Thymus (tissue), 11 donors: ENCODE results near the gene VILL. TPM values are rescaled to one million over a fixed set of nuclear protein-coding genes. Genes with fewer than 3 reads are reported as not detected.
"Not testable (repeated sequence)": the region's sequence is repeated elsewhere in the genome, so short reads cannot be mapped to it uniquely, and the experiment has no call there.

Experiments
- DNase-seq, 9 donors: peaks; one replicate each; pipeline ENCODE4 v3.0.0-alpha.2; 2013; ENCODE audit warnings: low spot score in 9 of 9, low read depth in 6 of 9, missing footprints in 1 of 9
- H3K27ac ChIP-seq, 2 donors: one replicate each; pipeline ENCODE4 v1.5.1; 2013; ENCODE audit warnings: control low read depth in 1 of 2, low read depth in 1 of 2, low read length in 1 of 2, mild to moderate bottlenecking in 1 of 2, moderate library complexity in 1 of 2
- H3K27me3 ChIP-seq, 2 donors: one replicate each; pipeline ENCODE4 v1.5.1; 2013; ENCODE audit warnings: low read length in 1 of 2; ENCODE audit not compliant: control insufficient read depth in 2 of 2, insufficient read depth in 1 of 2
- H3K36me3 ChIP-seq, 2 donors: one replicate each; pipeline ENCODE4 v1.5.1; 2013; ENCODE audit warnings: low read length in 1 of 2, mild to moderate bottlenecking in 1 of 2, moderate library complexity in 1 of 2; ENCODE audit not compliant: control insufficient read depth in 2 of 2, insufficient read depth in 2 of 2
- H3K4me1 ChIP-seq, 2 donors: one replicate each; pipeline ENCODE4 v1.5.1; 2013; ENCODE audit warnings: low read length in 2 of 2; ENCODE audit not compliant: control insufficient read depth in 2 of 2, insufficient read depth in 2 of 2
- H3K4me3 ChIP-seq, 2 donors: one replicate each; pipeline ENCODE4 v1.5.1; 2013; ENCODE audit warnings: low read length in 2 of 2, control low read depth in 1 of 2, mild to moderate bottlenecking in 1 of 2
- H3K9me3 ChIP-seq, 2 donors: one replicate each; pipeline ENCODE4 v1.5.1; 2013; ENCODE audit warnings: low read length in 1 of 2, mild to moderate bottlenecking in 1 of 2; ENCODE audit not compliant: control insufficient read depth in 2 of 2, insufficient read depth in 1 of 2
- WGBS: extraction: QIAGEN DNeasy Blood & Tissue Kit; methylation state at CpG from one replicate; pipeline ENCODE4 v1.1.7; 2013; 5-methylcytosine and 5-hydroxymethylcytosine counted together
- polyA plus RNA-seq: library from polyadenylated mRNA; stranded (reverse); fragments of 200-250 nt; gene quantifications from one replicate; pipeline ENCODE4 v1.2.3, GENCODE V29; 2013
- total RNA-seq: library from RNA; stranded (reverse); fragments of 120-200 nt; gene quantifications from one replicate; pipeline ENCODE4 v1.2.4, GENCODE V29; 2013
- donor health status: healthy.

The VILL gene
- total and polyA plus RNA-seq, 2 donors: 13.0 to 24.5 TPM

- not testable (repeated sequence) for H3K9me3 ChIP-seq, H3K4me1 ChIP-seq, H3K36me3 ChIP-seq, H3K27ac ChIP-seq, H3K27me3 ChIP-seq, H3K4me3 ChIP-seq, DNase-seq
- 98% methylated on average over 10 of the region's 10 CpGs for WGBS
These were observed 2.2 kb upstream of the VILL start for GRCh38 chr3:37988376-37988775.

- H3K9me3 ChIP-seq: no peaks in the 10 kb centered on the region
- no peak overlapping the region for H3K27ac ChIP-seq
- peaks cover 0 to 12% of the 10 kb centered on the region in 2 donors for H3K4me1 ChIP-seq
- no peaks in the 10 kb centered on the region for H3K36me3 ChIP-seq
- DNase-seq: no peak
- no peak overlapping the region for H3K4me3 ChIP-seq
- 93% methylated on average over 15 of the region's 15 CpGs for WGBS
- H3K27me3 ChIP-seq: no peaks in the 10 kb centered on the region
These were observed 1.6 kb upstream of the VILL start for GRCh38 chr3:37988931-37989525.

GRCh38 chr3:37989821-37990480, 635 bp upstream of the VILL start:
- 94% methylated on average over 7 of the region's 7 CpGs for WGBS
- no peaks in the 10 kb centered on the region for H3K36me3 ChIP-seq
- DNase-seq: no peak
- H3K9me3 ChIP-seq: no peaks in the 10 kb centered on the region
- no peak overlapping the region for H3K4me3 ChIP-seq
- no peak overlapping the region for H3K27ac ChIP-seq
- peaks cover 2 to 12% of the 10 kb centered on the region in 2 donors for H3K4me1 ChIP-seq
- H3K27me3 ChIP-seq: no peaks in the 10 kb centered on the region

GRCh38 chr3:37991109-37991508, 523 bp downstream of the VILL start:
- Histone ChIP-seq H3K27ac (no peak overlapping the region), H3K4me3 (no peak overlapping the region), H3K27me3 (no peaks in the 10 kb centered on the region), H3K4me1 (peaks cover 5 to 22% of the 10 kb centered on the region in 2 donors), H3K9me3 (no peaks in the 10 kb centered on the region), H3K36me3 (peaks cover under 1 to 6% of the 10 kb centered on the region in 2 donors)
- no peak for DNase-seq
- 89% methylated on average over 6 of the region's 6 CpGs for WGBS

DNA sequence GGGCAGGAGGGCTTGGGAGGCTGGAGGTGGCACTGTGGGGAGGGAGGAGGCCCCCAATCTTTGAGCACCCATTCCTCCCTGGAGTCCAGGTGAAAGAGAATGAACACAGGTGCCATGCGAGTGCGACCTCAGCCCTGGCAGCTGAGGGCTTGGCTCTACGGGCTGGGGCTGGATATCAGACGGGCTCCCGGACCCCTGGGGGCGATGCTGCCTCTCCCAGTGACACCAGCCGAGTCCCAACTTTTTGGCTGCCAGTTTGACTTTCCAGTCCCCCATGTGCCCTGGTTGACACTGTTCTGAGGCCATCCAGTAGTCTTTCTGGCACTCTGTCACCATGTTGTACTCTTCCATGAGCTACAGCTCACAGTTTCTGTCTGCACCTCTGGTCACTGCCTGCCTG, 1.2 kb downstream of the VILL start:
- H3K27me3 ChIP-seq: no peaks in the 10 kb centered on the region
- no peak overlapping the region for H3K27ac ChIP-seq
- DNase-seq: no peak
- no peaks in the 10 kb centered on the region for H3K9me3 ChIP-seq
- WGBS: 95% methylated on average over 7 of the region's 7 CpGs
- H3K4me1 ChIP-seq: peaks cover 7 to 25% of the 10 kb centered on the region in 2 donors
- H3K36me3 ChIP-seq: peaks cover 6 to 11% of the 10 kb centered on the region in 2 donors
- no peak overlapping the region for H3K4me3 ChIP-seq

DNA sequence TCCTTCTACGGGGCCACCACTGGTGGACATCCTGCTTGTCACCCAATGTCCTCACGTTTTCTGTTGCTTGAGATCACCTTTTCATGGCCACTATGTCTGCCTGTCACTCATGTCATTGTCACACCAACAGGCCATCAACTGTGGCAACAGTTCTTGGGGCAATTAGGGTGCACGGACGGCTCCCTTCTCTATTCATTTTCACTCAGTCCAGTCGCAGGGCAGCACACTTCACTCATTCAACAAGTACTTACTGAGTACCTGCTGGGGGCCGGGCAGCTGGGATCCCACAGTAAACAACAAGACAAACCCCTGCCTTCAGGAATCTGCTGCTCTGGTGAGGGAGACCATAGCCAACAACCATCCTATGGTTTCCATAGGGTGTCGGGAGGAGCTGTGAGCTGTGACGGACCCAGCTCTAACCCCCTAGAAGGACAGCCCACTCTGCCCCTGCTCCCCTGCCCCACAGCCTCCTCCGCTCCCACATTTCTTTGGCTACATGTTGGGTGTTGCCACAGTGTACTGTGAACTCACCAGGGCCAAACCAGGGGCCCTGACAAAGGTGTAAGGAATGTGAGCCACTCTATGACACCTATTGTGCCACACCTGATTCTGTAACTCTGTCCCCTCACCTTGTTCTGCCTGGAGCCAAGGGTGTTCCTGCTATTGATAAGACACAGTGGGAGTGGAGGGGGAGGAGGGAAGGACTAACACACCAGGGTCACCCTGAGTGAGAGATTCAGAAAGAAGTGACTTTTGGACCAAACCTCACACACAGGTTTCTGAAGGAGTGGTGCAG, 1.9 kb downstream of the VILL start:
- Histone ChIP-seq H3K27me3 (no peaks in the 10 kb centered on the region), H3K27ac (no peak overlapping the region), H3K4me3 (no peak overlapping the region), H3K4me1 (peaks cover 7 to 26% of the 10 kb centered on the region in 2 donors), H3K9me3 (no peaks in the 10 kb centered on the region), H3K36me3 (peaks cover 12% of the 10 kb centered on the region in 2 donors)
- WGBS: 97% methylated on average over 9 of the region's 9 CpGs
- DNase-seq: no peak

- Histone ChIP-seq H3K27me3 (no peaks in the 10 kb centered on the region), H3K27ac (no peak overlapping the region), H3K36me3 (peaks cover 17 to 18% of the 10 kb centered on the region in 2 donors), H3K9me3 (no peaks in the 10 kb centered on the region), H3K4me3 (no peak overlapping the region), H3K4me1 (peaks cover 8 to 29% of the 10 kb centered on the region in 2 donors)
- WGBS: 95% methylated on average over 8 of the region's 8 CpGs
- no peak for DNase-seq
These were observed 2.5 kb downstream of the VILL start for GRCh38 chr3:37993067-37993455.

- Histone ChIP-seq H3K27me3 (no peaks in the 10 kb centered on the region), H3K4me1 (peaks cover 11 to 33% of the 10 kb centered on the region in 2 donors), H3K9me3 (peaks cover 0 to 3% of the 10 kb centered on the region in 2 donors), H3K4me3 (peak overlapping the region; percentile 52 to 82), H3K36me3 (peaks cover 17 to 19% of the 10 kb centered on the region in 2 donors), H3K27ac (peak overlapping the region; percentile 62 to 86)
- no peak for DNase-seq
- 73% methylated on average over 6 of the region's 6 CpGs for WGBS
These were observed 2.9 kb downstream of the VILL start for GRCh38 chr3:37993460-37993819.
